ENCODE results near the gene HIPK2.

GRCh38 chr7:139568346-139568675 lies 209.5 kb downstream of the HIPK2 start:
- TF ChIP-seq CTCF (IDR thresholded peaks at IDR 0.05) (no peak), POLR2A (IDR thresholded peaks at IDR 0.05; ENCODE audit: low read depth) (no peak), POLR2AphosphoS5 (IDR thresholded peaks at IDR 0.05) (no peak)
